Calu3 (cell line): ENCODE measurements around the gene TLX1. TPM values are rescaled to one million over a fixed set of nuclear protein-coding genes. Genes with fewer than 3 reads are reported as not detected.

ENCODE experiments used
- BruUV-seq: library from RNA; stranded (reverse); fragments of 400-500 nt; replicated peaks from 2 replicates; lab custom pipeline; 2021; lab: Mats Ljungman, UMichigan
- CTCF ChIA-PET: fragments of 300-600 bp; sonication (Branson Sonifier 250); formaldehyde crosslinking; loops from one replicate; lab custom pipeline; 2022; ENCODE audit warnings: antibody characterized with exemption; lab: Charles Lee
- DNase-seq: peaks from one replicate; pipeline ENCODE4 v3.0.0; 2022
- H3K27ac Mint-ChIP-seq: one replicate; pipeline ENCODE4 v1.8.0; 2022; ENCODE audit warnings: mixed read lengths; ENCODE audit not compliant: unreplicated experiment
- H3K27me3 Mint-ChIP-seq: one replicate; pipeline ENCODE4 v1.8.0; 2022; ENCODE audit warnings: mixed read lengths; ENCODE audit not compliant: unreplicated experiment
- H3K36me3 Mint-ChIP-seq: one replicate; pipeline ENCODE4 v1.8.0; 2022; ENCODE audit warnings: mild to moderate bottlenecking, moderate library complexity, mixed read lengths; ENCODE audit not compliant: insufficient read depth, unreplicated experiment
- H3K4me1 Mint-ChIP-seq: one replicate; pipeline ENCODE4 v1.8.0; 2022; ENCODE audit warnings: mild to moderate bottlenecking, low read depth, mixed read lengths; ENCODE audit not compliant: unreplicated experiment
- H3K4me3 Mint-ChIP-seq: one replicate; pipeline ENCODE4 v1.8.0; 2022; ENCODE audit warnings: mild to moderate bottlenecking, low read depth, moderate library complexity, mixed read lengths; ENCODE audit not compliant: unreplicated experiment
- H3K9me3 Mint-ChIP-seq: one replicate; pipeline ENCODE4 v1.8.0; 2022; ENCODE audit warnings: low read depth, mixed read lengths; ENCODE audit not compliant: unreplicated experiment
- CTCF ChIP-seq: fragments of 200-600 bp; IDR thresholded peaks from one replicate; pipeline ENCODE4 v1.8.0; 2022; ENCODE audit warnings: antibody characterized with exemption; ENCODE audit not compliant: unreplicated experiment
- intact Hi-C: fragments of 100-400 bp; cut with micrococcal nuclease; formaldehyde crosslinking; loops from one replicate; pipeline ENCODE4 v1.10.0; 2022; ENCODE audit not compliant: unreplicated experiment
- total RNA-seq: library from RNA; stranded (reverse); gene quantifications from 2 replicates; pipeline ENCODE4 v1.2.3, GENCODE V29; 2022

TLX1 gene
- total RNA-seq, 1 experiment from 2014 or later: not detected

DNA sequence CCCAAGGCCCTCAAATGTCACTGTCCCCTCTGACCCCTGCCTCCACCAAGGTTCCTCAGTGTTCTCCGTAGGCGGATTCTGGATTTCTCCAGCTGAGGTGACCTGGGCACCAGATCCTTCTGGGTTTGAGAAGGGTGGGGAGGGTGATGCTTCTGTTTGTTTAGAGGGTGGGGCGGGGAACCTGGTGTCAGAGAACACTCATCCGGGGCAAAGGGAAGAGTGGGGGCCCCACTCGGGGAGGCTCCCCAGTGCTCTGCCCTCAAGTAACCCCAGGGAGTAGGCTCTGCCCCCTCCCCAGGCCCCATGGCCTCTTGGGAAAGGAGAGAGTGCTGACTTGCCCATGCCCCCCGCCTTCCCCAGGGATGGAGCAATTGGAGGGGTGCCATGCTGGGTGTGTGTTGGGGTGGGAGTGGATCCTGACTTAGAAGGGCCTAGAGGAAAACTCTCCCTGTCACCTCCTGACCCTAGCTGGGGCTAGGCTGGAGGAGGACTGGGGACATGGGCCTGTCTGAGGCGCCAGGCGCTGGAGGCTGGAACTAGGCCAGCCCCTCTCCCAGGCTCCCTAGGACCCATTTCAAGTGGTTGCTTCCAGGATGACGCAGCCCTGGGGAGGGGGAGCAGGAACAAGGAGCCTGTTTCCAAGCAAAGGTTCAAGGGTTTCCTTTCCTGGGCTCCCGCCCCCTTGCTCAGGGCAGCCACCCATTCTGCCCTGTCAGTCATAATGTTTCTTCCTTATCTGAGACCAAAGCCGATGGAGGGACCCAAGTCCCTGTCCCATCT lies 41.4 kb upstream of the TLX1 start:
- CTCF ChIA-PET: interaction anchor here (0.7 kb wide), 2 partner anchors 18 to 53 kb away, joined by 3 to 4 read pairs; no protein-coding TSS in a partner anchor
- BruUV-seq: no TSS peak
- Mint-ChIP-seq H3K27me3 (peaks cover 64% of the 10 kb centered on the region), H3K4me3 (no peak overlapping the region), H3K4me1 (peaks cover 10% of the 10 kb centered on the region), H3K9me3 (no peaks in the 10 kb centered on the region), H3K27ac (no peak overlapping the region), H3K36me3 (no peaks in the 10 kb centered on the region)
- no peak for TF ChIP-seq CTCF
- DNase-seq: no peak
- intact Hi-C loops: no loop called here

DNA sequence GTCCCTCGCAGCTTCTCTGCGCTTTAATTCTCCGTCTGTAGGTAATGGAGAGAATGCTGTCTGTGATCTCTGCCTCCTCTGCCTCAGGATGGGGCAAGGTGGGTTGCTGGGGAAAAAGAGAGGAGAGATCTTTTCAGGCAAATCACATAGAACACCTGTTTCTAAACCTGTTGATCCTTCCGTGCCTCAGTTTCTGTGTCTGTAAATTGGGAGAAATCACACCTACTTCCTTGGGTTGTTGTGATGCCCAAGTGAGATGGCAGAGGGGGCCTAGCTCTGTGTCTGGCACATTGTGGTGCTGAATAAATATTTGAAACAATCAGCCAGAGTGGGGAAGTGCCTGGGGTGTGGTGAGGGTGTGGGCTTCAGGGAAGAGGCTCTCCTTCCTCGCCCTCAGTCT lies 40.5 kb upstream of the TLX1 start:
- no peak for DNase-seq
- no peak overlapping the region for H3K4me3 Mint-ChIP-seq
- H3K36me3 Mint-ChIP-seq: no peaks in the 10 kb centered on the region
- H3K4me1 Mint-ChIP-seq: peaks cover 10% of the 10 kb centered on the region
- no peaks in the 10 kb centered on the region for H3K9me3 Mint-ChIP-seq
- CTCF ChIA-PET: no interaction called here
- peaks cover 55% of the 10 kb centered on the region for H3K27me3 Mint-ChIP-seq
- H3K27ac Mint-ChIP-seq: no peak overlapping the region
- TF ChIP-seq CTCF: no peak
- no TSS peak for BruUV-seq
- intact Hi-C loops: no loop called here

DNA sequence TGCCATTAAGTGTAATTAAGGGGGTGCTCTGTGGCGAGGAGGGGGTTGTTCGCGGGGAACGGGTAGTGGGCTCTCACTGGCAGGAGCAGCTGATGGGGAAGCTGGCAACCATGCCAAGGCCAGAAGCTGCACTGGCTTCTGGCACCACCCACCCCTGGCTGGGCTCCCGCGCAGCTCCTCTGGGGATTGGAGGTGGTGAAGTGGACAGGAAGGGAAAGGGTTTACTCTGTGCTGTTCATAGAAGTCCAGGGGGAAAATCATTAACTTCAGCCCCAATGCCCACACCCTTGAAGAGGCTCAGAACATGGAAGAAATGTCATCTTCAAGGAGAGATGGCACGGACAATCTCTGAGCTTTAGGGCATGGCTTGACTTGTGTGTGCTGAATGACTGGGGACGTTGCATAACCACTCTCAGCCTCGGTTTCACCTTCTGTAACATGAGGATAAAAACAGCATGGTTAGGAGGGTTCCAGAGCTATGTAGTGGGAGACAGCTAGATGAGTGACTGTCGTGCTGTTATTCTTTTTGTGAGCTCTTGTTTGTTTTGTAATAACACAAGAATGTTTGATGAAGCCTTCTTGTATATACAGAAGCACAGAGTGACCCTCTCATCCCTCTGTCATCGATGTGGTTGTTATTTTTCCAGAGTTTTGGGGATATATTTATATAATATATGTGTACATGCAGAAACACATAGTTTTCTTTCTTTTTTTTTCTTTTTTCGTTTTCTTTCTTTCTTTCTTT lies 39.4 kb upstream of the TLX1 start:
- no peak for TF ChIP-seq CTCF
- peaks cover 51% of the 10 kb centered on the region for H3K27me3 Mint-ChIP-seq
- no peaks in the 10 kb centered on the region for H3K9me3 Mint-ChIP-seq
- H3K4me3 Mint-ChIP-seq: no peak overlapping the region
- no peak overlapping the region for H3K27ac Mint-ChIP-seq
- intact Hi-C loops: no loop called here
- CTCF ChIA-PET: interaction anchor here (1.4 kb wide), 2 partner anchors 10 to 51 kb away, joined by 3 to 6 read pairs; no protein-coding TSS in a partner anchor
- DNase-seq: peak; percentile 17
- H3K4me1 Mint-ChIP-seq: peaks cover 10% of the 10 kb centered on the region
- BruUV-seq: no TSS peak
- no peaks in the 10 kb centered on the region for H3K36me3 Mint-ChIP-seq

DNA sequence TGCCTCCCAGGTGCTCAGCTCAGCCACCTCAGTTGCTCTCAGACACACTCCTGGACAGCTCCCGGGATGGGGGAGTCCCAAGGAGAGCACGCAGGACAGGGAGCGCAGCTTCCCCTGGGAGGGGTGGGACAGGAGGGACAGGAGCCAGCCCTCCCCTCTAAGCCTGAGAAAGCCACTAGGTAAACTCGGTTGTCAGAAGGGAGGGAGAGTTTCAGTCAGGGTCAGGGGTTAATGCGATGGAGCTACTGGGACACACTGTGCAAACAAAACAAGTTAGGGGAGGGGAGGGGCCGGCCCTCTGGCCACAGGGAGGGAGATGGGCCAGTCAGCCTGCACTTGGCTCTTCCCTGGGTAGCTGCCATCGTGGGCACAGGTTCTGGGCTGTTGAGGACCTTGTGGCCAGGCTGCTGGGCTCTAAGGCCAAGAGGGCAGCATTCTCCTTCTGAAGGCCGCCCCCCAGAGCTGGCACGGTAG lies 38.2 kb upstream of the TLX1 start:
- H3K27me3 Mint-ChIP-seq: peaks cover 48% of the 10 kb centered on the region
- H3K4me3 Mint-ChIP-seq: no peak overlapping the region
- no peaks in the 10 kb centered on the region for H3K36me3 Mint-ChIP-seq
- CTCF ChIA-PET: interaction anchor here (0.7 to 1.1 kb wide), 2 partner anchors 43 to 489 kb away, joined by 3 read pairs; no protein-coding TSS in a partner anchor
- peaks cover 10% of the 10 kb centered on the region for H3K4me1 Mint-ChIP-seq
- TF ChIP-seq CTCF: no peak
- no peak for DNase-seq
- H3K27ac Mint-ChIP-seq: no peak overlapping the region
- intact Hi-C loops: no loop called here
- H3K9me3 Mint-ChIP-seq: no peaks in the 10 kb centered on the region
- no TSS peak for BruUV-seq
